Measurements from ENCODE around the gene RAP1GAP2.

GRCh38 chr17:3034578-3034920 lies 238.3 kb downstream of the RAP1GAP2 start:
- TF ChIP-seq CTCF (conservative IDR thresholded peaks at IDR 0.05; ENCODE audit: low read length) (no peak), EZH2phosphoT487 (IDR thresholded peaks at IDR 0.05; ENCODE audit: borderline replicate concordance, low read depth, low read length) (no peak)
